Small intestine (tissue), 7 donors: Measurements from ENCODE around the gene PRLR. TPM values are rescaled to one million over a fixed set of nuclear protein-coding genes. Genes with fewer than 3 reads are reported as not detected.
A peak's percentile ranks its signal among the peaks of the same experiment; 100 is the strongest.
"Not testable (repeated sequence)": the region's sequence is repeated elsewhere in the genome, so short reads cannot be mapped to it uniquely, and the experiment has no call there.

Experiments used
- DNase-seq, 2 donors: peaks; one replicate each; pipeline versions ENCODE4 v3.0.0 to v3.0.0-alpha.2; 2013
- FAIRE-seq: peaks from 2 replicates; lab custom pipeline; 2012; peaks lifted over from hg19 to GRCh38; lab: Jason Lieb, UNC
- H3K27ac ChIP-seq, 3 donors: one replicate each; pipeline ENCODE4 v1.5.1; 2013; ENCODE audit warnings: low read length in 2 of 3, mild to moderate bottlenecking in 2 of 3, control low read depth in 1 of 3, inconsistent platforms in 1 of 3, low read depth in 1 of 3, moderate library complexity in 1 of 3
- H3K27me3 ChIP-seq, 3 donors: one replicate each; pipeline ENCODE4 v1.6.1; 2013; ENCODE audit warnings: low read length in 3 of 3, inconsistent platforms in 1 of 3; ENCODE audit not compliant: control insufficient read depth in 3 of 3, insufficient read depth in 3 of 3
- H3K36me3 ChIP-seq, 3 donors: one replicate each; pipeline ENCODE4 v1.6.1; 2013; ENCODE audit warnings: low read length in 3 of 3, inconsistent platforms in 1 of 3, low read depth in 1 of 3, mild to moderate bottlenecking in 1 of 3, moderate library complexity in 1 of 3; ENCODE audit not compliant: control insufficient read depth in 3 of 3, insufficient read depth in 2 of 3
- H3K4me1 ChIP-seq, 3 donors: one replicate each; pipeline ENCODE4 v1.6.1; 2013; ENCODE audit warnings: low read length in 2 of 3, inconsistent platforms in 1 of 3, low read depth in 1 of 3, mild to moderate bottlenecking in 1 of 3, moderate library complexity in 1 of 3; ENCODE audit not compliant: control insufficient read depth in 3 of 3, insufficient read depth in 2 of 3
- H3K4me3 ChIP-seq, 3 donors: one replicate each; pipeline ENCODE4 v1.5.1; 2013; ENCODE audit warnings: low read length in 3 of 3, control low read depth in 1 of 3, inconsistent platforms in 1 of 3, low read depth in 1 of 3, mild to moderate bottlenecking in 1 of 3, moderate library complexity in 1 of 3
- H3K9me3 ChIP-seq, 2 donors: one replicate each; pipeline ENCODE4 v1.6.1; 2013; ENCODE audit warnings: low read depth in 1 of 2, low read length in 1 of 2; ENCODE audit not compliant: control insufficient read depth in 2 of 2, insufficient read depth in 1 of 2
- WGBS, 3 donors: extraction: QIAGEN DNeasy Blood & Tissue Kit; methylation state at CpG; one replicate each; pipeline ENCODE4 v1.1.7; 2013; 5-methylcytosine and 5-hydroxymethylcytosine counted together
- polyA plus RNA-seq, 4 donors: library from polyadenylated mRNA; stranded (reverse) in 3 of 4; unstranded in 1 of 4; fragments of 200-250 nt in 3 of 4; fragments of 120-200 nt in 1 of 4; gene quantifications; one replicate each; pipeline versions ENCODE4 v1.2.1 to v1.2.3, GENCODE V29; 2013
- donor health status: healthy with polysubstance abuse.
- donor health status: control.
- donor health status: control.
- donor health status: Bipolar disorder and iron deficiency.
- donor health status: healthy.

The PRLR gene
- polyA plus RNA-seq, 4 donors = 1.4 to 84.6 (median 2.9) TPM

- FAIRE-seq = no peak
- no peak for DNase-seq
- Histone ChIP-seq H3K4me1 (peaks cover 0 to 3% (median 0%) of the 10 kb centered on the region in 3 donors), H3K9me3 (no peaks in the 10 kb centered on the region), H3K27me3 (peaks cover 0 to 2% (median 0%) of the 10 kb centered on the region in 3 donors), H3K36me3 (peaks cover 0 to 3% (median 0%) of the 10 kb centered on the region in 3 donors), H3K4me3 (no peak overlapping the region), H3K27ac (no peak overlapping the region)
- whole genome bisulfite sequencing, 3 donors = 80 to 94% (median 88%) methylated on average over 2 of the region's 2 CpGs
Observed at GRCh38 chr5:35038891-35039290, 191.4 kb downstream of the PRLR start.

DNA sequence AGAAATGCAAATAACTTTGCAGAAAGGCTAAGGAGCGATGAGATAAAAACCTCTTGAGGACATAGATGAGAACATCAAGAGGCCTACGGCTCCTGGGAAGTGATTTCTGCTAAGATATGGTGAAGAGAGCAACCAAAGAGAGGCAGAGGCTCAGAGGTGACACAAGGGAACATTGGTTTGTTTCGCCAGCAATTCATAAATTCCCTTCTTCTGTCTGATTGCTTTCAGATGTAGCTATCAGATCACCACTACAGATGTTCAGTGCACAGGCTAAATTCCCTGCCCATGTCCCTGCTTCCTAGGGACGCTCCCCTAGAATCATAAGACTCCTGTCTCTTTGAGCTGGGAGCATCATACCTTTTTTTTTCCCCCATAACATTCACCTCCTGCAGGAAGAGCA lies 193.8 kb downstream of the PRLR start:
- FAIRE-seq = no peak
- no peak for DNase-seq
- H3K27me3 ChIP-seq = peaks cover 0 to 2% (median 0%) of the 10 kb centered on the region in 3 donors
- no peak overlapping the region for H3K27ac ChIP-seq
- peaks cover 0 to 5% (median 0%) of the 10 kb centered on the region in 3 donors for H3K36me3 ChIP-seq
- H3K9me3 ChIP-seq = no peaks in the 10 kb centered on the region
- peaks cover 0 to 3% (median 0%) of the 10 kb centered on the region in 3 donors for H3K4me1 ChIP-seq
- WGBS, 3 donors = 73 to 83% (median 82%) methylated on average over 4 of the region's 4 CpGs
- H3K4me3 ChIP-seq = no peak overlapping the region

GRCh38 chr5:35035929-35036328 lies 194.4 kb downstream of the PRLR start:
- not testable (repeated sequence) for FAIRE-seq, H3K9me3 ChIP-seq, H3K4me3 ChIP-seq, DNase-seq, H3K27ac ChIP-seq, H3K27me3 ChIP-seq, H3K4me1 ChIP-seq, H3K36me3 ChIP-seq
- WGBS, 3 donors = 74 to 80% (median 74%) methylated on average over 4 of the region's 4 CpGs

- Histone ChIP-seq H3K4me3 (no peak overlapping the region), H3K27me3 (peaks cover 0 to 2% (median 0%) of the 10 kb centered on the region in 3 donors), H3K36me3 (peaks cover 0 to 5% (median 0%) of the 10 kb centered on the region in 3 donors), H3K27ac (no peak overlapping the region), H3K9me3 (no peaks in the 10 kb centered on the region), H3K4me1 (peaks cover 0 to 3% (median 0%) of the 10 kb centered on the region in 3 donors)
- FAIRE-seq (no peak), DNase-seq (no peak)
- 59 to 83% (median 64%) methylated on average over 3 of the region's 3 CpGs for WGBS, 3 donors
Observed at GRCh38 chr5:35035271-35035670, 195.0 kb downstream of the PRLR start.

DNA sequence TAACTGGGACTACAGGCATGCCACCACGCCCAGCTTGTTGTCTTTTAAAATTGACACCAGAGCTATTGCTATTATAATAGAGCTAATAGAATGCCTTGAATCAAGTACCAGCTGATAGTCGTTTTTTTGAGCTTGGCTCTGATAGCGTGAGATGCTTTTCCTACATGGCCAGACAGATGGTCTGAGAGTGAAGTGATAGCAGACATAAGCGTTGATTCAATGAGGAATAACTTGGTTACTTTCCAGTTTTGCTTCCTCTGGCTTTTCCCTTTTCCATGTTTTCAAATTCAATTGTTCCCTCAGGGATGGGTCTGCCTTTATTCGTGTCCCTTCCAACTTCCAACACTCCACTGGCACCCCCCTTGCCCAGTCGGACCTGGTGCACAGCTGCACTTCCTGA lies 197.9 kb downstream of the PRLR start:
- peaks cover 0 to 8% (median 0%) of the 10 kb centered on the region in 3 donors for H3K4me1 ChIP-seq
- FAIRE-seq = no peak
- WGBS, 3 donors = 61 to 83% (median 70%) methylated on average over 6 of the region's 6 CpGs
- no peak overlapping the region for H3K4me3 ChIP-seq
- no peak for DNase-seq
- H3K9me3 ChIP-seq = no peaks in the 10 kb centered on the region
- H3K36me3 ChIP-seq = peaks cover 0 to 5% (median 0%) of the 10 kb centered on the region in 3 donors
- no peaks in the 10 kb centered on the region for H3K27me3 ChIP-seq
- H3K27ac ChIP-seq = no peak overlapping the region

DNA sequence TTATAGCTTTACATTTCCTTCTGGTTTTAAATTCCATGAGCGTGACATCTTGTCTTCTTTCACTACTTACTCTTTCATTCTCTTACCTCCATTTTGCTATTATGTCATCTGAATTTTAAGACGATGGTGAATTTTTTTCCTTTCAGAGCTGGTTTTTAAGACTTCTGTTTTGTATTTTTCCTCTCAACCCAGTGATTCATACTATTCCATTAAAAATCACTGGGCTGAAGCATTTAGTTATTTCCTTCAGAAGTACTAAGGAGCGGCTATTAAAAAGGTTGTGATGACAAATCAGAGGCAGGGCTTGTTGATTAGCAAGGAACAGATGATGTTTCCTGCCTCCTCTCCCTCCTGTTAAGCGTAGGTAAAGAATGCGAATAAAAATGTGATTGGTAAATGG lies 199.0 kb downstream of the PRLR start:
- no peaks in the 10 kb centered on the region for H3K27me3 ChIP-seq
- H3K27ac ChIP-seq = no peak overlapping the region
- H3K36me3 ChIP-seq = peaks cover 0 to 5% (median 0%) of the 10 kb centered on the region in 3 donors
- FAIRE-seq (no peak), DNase-seq (no peak)
- 86 to 96% (median 91%) methylated on average over 5 of the region's 5 CpGs for WGBS, 3 donors
- peaks cover 0 to 13% (median 0%) of the 10 kb centered on the region in 3 donors for H3K4me1 ChIP-seq
- H3K9me3 ChIP-seq = no peaks in the 10 kb centered on the region
- H3K4me3 ChIP-seq = no peak overlapping the region

GRCh38 chr5:35030426-35031100 lies 199.7 kb downstream of the PRLR start:
- peaks cover 0 to 5% (median 0%) of the 10 kb centered on the region in 3 donors for H3K36me3 ChIP-seq
- peaks cover 0 to 17% (median 0%) of the 10 kb centered on the region in 3 donors for H3K4me1 ChIP-seq
- peak in 1 of 2 donors; percentile 8 for DNase-seq
- no peaks in the 10 kb centered on the region for H3K27me3 ChIP-seq
- H3K9me3 ChIP-seq = no peaks in the 10 kb centered on the region
- WGBS, 3 donors = 73 to 82% (median 79%) methylated on average over 10 of the region's 10 CpGs
- no peak overlapping the region for H3K27ac ChIP-seq
- H3K4me3 ChIP-seq = no peak overlapping the region
- no peak for FAIRE-seq

- FAIRE-seq (no peak), DNase-seq (no peak)
- no peak overlapping the region for H3K4me3 ChIP-seq
- 55 to 69% (median 61%) methylated on average over 4 of the region's 4 CpGs for WGBS, 3 donors
- H3K27me3 ChIP-seq = no peaks in the 10 kb centered on the region
- H3K27ac ChIP-seq = no peak overlapping the region
- H3K36me3 ChIP-seq = peaks cover 0 to 2% (median 0%) of the 10 kb centered on the region in 3 donors
- H3K4me1 ChIP-seq = peaks cover 0 to 19% (median 0%) of the 10 kb centered on the region in 3 donors
- H3K9me3 ChIP-seq = no peaks in the 10 kb centered on the region
Observed at GRCh38 chr5:35029333-35029732, 201.0 kb downstream of the PRLR start.
